NCI-H345 treated with DMSO at 0.1 percent for 48 hours (cell line): Measurements from ENCODE around the gene CHST14.

Experiments used
- DNase-seq: peaks from one replicate; lab custom pipeline; 2025; ENCODE audit not compliant: unreplicated experiment; lab: John Stamatoyannopoulos, UW

The CHST14 gene

DNA sequence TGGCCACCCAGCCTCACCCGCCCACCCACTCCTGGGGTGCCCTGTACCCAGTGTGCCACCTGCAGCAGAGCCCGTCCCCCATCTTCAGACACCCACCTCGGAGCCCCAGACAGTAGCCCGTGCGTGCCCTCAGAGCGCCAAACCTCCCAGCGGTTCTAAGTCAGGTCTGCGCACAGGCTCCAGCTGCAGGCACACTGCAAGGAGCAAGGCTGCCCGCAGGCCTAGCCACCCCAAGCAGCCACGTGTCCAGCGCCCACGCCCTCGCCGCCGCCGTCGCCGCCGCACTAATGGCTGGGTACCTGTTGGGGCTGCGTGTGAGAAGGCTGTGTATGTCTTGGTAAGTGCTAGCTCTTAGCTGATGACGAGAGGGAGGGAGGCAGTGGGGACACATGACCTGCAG lies 8.8 kb upstream of the CHST14 start:
- no peak for DNase-seq

DNA sequence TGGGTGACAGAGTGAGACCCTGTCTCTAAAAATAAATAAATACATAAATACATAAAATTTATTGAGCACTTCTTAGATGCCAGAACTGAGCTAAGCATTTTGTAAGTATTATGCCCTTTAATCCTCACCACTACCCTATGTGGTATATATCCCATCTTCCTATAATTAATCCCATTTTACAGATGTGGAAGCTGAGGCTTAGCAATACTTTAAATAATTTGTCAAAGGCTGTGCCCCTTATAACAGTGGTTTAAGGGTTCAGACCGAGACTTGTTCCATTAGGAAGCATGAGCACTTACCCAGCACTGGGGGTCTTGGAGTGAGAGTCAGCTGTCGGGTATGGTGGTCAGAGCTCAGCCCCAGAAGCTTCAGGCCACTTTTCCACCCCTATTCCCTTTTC lies 7.5 kb upstream of the CHST14 start:
- DNase-seq, result no peak

DNA sequence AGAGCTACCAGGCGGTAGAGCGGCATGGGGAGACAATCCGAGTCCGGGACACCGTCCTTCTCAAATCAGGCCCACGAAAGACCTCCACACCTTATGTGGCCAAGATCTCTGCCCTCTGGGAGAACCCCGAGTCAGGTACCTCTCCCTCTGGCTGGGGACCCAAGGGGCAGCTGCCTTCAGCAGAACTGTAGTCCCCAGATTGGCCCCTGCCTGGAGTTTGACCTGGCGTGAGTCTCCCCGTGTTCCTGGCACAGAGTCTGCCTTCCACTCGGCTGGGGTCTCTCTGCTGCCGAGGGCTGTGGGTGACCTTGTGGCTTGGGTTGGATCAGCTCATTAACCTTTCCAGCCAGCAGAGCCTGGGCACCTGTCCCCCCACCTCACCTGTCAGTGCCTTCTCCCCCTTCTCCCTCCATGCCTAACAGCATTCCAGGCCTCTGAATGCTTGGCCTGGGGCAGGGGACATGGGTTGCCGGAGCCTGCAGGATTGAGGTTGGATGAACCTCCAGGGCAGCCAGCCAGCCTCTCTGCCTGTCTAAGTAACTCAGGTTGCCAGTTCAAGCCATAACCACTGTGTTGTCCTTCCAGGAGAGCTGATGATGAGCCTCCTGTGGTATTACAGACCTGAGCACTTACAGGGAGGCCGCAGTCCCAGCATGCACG lies 6.8 kb upstream of the CHST14 start:
- DNase-seq, result no peak

DNA sequence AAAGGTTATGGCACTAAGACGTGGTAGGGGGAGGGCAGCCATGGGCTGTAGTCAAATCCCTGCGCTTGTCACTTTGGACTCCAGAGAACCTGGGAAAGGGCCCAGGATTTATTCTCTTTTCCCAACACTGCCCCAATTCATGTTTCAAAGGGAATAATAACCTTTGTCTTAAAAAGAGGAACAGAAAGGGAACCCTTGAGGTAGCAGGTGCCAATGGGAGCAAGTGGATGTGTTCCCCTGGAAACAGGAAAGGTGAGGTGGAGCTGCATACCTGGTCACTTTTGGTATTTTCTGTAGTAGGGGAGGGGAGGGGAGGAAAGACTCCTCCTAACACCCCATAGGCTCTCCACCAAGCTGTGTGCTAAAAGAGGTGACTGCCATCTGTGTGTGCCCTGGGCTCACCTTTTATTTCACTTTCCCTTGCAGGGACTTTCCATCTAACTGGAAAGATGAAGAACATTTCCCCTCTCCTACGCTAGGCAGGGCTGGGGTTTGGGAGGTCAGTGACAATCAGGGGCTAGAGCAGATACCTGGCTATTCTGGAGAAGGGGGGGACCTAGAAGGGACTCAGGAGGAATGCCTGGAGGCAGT lies 6.1 kb upstream of the CHST14 start:
- DNase-seq, result no peak

DNA sequence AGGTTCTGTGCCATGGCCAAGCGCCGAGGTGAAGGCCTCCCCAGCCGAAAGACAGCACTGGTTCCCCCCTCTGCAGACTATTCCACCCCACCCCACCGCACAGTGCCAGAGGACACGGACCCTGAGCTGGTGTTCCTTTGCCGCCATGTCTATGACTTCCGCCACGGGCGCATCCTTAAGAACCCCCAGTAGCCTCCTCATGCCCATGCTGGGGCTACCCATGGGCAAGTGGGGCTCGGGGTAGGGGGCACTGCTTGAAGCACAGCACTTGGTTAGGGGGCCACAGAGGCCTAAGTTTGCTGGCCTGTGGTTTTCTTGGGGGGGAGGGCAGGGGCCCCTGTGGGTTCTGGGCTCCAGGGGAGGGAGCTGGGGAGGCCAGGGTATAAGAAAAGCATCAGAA lies 4.8 kb upstream of the CHST14 start:
- DNase-seq, result no peak

DNA sequence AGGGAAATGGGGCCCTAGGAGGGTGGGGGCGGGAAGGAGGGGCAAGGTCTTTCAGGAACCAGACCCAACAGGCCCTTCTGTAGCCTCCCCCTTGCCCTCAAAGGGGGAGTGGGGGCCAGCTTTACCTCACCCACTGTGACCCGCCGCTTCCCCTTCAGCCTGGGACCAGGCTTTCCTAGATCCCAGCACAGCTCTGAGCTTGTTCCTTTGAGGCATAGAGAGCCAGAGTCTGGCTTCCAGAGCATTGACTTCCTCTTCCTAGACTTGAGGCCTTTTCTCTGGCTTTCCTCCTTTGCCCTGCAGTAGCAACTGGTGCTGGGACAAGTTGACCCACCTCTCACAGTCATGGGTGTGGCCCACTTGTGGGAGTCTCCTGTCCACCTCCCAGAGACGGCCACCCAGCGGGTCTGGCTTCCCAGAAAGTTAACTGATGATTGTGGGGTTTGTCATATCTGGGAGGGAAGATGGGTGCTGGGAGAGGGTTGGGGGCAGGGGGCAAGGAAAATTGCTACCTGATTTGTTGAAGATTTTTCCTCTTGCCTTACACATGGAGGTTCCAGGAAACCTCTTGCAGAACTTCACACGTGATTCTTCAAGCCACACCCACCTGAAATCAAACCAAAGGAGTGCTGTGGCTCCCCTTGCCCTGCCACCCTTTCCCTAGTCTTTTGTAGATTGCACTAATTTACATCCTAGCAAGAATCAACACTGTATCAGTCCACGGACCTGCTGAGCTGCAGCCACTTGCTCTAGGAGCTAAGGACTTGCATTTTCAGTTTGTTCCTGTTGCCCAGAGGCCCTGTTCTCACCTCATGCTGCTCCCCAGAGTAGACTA lies 4.1 kb upstream of the CHST14 start:
- no peak for DNase-seq

DNA sequence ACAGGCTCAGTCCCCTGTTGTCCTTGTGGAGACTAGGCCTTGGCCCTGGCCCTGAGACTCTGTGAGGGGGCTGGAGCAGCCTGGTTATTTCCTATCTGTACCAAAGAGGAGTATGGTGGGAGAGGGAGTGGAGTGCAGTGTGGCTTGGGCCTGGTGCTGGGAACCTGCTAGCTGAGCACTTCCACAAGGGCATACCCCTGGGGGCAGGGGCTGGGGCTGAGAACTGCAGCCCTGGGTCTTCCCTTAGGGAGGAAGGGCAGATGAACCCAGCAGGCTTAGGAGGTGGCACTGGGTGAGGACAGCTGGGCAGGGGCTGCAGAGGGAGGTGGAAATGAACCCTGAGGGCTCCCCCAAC lies 3.5 kb upstream of the CHST14 start:
- DNase-seq, result no peak

DNA sequence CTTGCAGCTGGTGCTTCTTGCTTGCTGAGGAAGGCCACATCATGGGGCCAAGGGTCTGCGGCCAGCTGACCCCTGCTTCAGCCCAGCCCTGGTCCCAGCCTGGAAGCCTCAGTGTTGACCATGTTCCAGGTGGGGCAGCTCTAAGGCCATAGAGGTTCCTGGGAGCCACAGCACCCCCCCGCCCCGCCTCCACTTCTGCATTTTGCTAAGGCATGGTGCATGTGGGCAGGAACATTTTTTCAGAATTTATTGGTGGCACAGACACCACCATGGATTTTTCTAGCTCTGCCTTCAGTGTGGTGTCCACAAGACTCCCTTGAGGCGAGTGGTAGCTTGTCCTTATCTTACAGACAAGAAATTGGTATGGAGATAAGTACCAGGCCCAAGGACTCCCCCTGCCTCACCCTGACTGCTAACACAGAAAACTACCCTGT lies 1.9 kb upstream of the CHST14 start:
- DNase-seq, result no peak

DNA sequence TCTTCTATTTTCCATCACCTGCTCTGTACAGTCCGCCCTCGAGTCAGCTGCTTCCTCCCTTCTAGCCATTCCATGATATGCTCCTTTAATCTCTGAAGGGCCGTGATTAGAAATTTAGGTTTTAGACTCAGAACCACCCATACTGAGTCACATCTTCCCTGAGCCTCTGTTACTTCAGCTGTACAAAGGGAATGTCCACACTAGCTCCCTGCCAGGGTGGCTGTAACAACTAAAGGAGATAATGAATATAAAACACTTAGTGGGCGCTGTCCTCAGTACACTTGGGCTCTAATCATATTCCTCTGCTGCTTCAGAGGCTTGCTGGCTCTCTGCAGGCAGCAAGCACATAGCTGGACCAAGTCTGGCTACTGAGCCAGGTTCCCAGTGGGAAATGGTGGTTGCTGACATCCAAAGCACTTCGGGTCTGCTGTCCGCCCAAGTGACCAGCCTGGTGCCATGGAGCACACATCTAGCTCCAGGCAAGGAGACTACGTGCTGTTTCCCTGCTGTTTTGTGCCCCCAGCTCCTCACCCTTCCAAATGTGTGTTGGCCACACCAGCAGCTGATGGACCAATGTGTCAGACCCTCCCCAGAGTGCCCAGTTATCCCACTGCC lies 901 bp upstream of the CHST14 start:
- no peak for DNase-seq

DNA sequence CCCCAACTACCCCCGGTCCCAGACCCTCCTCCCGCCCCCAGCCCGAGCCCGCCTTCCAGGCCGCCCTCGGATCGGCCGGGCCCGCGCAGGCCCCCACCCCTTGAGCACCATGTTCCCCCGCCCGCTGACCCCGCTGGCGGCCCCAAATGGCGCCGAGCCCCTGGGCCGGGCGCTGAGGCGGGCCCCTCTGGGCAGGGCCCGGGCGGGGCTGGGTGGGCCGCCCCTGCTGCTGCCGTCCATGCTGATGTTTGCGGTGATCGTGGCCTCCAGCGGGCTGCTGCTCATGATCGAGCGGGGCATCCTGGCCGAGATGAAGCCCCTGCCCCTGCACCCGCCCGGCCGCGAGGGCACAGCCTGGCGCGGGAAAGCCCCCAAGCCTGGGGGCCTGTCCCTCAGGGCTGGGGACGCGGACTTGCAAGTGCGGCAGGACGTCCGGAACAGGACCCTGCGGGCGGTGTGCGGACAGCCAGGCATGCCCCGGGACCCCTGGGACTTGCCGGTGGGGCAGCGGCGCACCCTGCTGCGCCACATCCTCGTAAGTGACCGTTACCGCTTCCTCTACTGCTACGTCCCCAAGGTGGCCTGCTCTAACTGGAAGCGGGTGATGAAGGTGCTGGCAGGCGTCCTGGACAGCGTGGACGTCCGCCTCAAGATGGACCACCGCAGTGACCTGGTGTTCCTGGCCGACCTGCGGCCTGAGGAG lies 472 bp downstream of the CHST14 start:
- no peak for DNase-seq

DNA sequence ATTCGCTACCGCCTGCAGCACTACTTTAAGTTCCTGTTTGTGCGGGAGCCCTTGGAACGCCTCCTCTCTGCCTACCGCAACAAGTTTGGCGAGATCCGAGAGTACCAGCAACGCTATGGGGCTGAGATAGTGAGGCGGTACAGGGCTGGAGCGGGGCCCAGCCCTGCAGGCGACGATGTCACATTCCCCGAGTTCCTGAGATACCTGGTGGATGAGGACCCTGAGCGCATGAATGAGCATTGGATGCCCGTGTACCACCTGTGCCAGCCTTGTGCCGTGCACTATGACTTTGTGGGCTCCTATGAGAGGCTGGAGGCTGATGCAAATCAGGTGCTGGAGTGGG lies 995 bp downstream of the CHST14 start:
- no peak for DNase-seq

DNA sequence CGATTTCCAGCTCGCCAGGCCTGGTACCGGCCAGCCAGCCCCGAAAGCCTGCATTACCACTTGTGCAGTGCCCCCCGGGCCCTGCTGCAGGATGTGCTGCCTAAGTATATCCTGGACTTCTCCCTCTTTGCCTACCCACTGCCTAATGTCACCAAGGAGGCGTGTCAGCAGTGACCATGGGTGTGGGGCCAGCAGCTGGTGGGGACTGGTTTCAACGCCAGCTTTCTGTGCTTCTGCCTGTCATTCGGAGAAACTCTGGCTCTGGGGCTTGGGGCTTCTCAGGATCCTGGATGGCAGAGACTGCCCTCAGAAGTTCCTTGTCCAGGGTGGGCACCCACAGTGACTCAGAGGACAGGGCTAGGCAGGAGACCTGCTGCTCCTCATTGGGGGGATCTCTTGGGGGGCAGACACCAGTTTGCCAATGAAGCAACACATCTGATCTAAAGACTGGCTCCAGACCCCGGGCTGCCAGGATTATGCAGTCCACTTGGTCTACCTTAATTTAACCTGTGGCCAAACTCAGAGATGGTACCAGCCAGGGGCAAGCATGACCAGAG lies 1.5 kb downstream of the CHST14 start:
- DNase-seq, result no peak

DNA sequence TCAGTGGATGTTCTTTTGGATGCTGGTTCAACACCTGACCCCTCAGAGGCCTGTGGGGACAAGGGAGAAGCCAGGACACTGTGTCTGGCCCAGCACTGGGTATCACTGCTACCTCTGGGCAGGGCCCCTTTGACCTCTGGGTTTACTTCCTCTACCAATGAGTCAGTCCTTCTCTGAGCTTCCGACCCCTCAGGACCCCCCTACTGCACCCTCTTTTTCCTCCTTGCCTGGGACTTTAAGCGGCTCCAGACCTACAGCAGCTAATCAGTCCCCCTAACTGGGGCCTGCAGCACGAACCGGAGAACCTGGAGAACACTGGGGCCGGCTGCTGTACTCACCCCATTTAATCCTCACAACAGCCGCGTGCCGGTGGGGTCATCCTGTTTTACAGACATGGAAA lies 3.8 kb downstream of the CHST14 start:
- DNase-seq, result no peak

DNA sequence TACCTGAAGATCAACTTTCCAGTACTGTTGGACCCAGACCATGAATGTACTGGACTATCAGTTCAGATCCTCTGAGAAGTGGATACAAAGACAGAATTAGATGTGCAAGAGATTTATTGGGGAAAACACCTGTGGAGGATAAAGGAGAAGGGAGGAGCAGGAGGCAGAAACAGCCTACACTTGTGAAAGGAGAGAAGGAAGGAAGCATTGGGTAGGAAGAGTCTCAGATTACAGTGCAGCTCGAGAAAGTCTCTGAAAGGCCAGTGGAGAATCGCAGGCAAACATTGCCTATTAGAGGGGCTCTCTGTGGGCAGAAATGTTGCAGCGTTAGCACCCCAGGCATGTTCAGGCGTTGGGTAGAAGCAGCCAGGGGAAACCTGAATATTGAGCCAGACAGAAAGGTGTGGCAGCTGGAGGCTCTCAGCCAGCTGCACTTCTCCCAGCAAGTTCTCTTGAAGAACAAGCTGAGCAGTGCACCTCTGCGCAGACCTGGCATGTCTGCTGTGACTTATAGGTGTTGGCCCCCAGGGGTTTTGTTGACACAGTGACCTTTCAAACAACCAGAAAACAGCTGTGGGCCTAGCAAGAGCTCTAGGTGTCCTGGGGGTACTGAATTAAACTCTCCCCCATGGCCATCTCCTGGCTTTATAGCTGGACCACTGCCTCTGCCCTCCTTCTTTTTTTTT lies 7.0 kb downstream of the CHST14 start:
- no peak for DNase-seq

DNA sequence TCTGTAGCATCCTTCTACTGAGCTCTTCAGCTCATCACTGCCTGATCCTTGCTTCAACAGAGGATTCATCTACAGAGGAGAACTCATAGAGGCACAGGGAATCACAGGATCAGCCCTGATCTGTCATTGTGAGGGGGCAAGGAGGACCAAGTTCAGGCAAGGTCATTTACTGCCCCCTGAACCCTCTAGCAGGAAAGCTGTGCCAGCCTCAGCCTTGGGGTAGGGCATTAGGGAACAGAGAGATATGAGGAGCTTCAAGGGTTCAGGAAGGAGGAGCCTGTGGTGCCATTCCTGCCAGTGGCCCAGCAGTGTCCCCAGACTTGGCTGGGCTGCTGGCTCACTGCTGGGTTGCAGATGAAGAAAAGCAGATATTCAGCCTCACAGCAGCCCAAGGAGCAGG lies 8.2 kb downstream of the CHST14 start:
- DNase-seq, result no peak

DNA sequence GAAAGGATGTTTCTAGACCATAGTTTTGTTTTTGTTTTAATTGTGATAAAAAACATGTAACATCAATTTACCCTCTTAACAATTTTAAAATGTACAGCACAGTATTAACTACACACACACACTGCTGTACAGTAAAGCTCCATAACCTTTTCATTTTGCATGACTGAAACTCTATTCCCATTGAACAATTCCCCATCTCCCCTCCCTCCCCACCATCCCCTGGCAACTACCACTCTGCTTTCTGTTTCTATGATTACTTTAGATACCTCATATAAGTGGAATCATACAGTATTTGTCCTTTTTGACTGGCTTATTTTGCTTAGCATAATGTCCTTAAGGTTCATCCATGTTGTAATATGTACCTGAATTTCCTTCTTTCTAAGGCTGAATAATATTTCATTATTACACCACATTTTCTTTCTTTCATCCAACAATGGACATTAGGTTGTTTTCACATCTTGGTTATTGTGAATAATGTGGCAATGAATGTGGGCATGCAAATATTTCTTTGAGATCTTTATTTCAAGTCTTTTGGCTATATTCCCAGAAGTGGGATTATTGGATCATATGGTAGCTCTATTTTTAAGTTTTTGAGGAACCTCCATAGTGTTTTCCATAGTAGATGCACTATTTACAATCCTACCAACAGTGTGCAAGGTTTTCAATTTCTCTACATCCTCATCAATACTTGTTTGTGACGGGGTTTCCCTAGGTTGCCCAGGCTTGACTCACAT lies 10.7 kb downstream of the CHST14 start:
- DNase-seq, result no peak

DNA sequence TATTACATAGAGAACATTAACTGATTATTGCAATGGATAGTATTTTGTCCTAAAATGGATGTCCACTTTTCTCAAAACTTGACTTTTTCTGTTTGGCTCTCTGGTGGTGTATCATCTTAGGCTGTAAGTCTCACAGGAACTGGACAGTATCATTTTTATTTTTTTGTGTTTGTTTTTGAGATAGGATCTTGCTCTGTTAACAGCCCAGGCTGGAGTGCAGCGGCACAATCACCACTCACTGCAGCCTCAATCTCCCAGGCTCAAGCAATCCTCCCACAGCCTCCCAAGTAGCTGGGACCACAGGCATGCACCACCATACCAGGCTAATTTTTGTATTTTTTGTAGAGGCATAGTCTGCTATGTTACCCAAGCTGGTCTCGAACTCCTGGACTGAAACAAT lies 13.1 kb downstream of the CHST14 start:
- no peak for DNase-seq

DNA sequence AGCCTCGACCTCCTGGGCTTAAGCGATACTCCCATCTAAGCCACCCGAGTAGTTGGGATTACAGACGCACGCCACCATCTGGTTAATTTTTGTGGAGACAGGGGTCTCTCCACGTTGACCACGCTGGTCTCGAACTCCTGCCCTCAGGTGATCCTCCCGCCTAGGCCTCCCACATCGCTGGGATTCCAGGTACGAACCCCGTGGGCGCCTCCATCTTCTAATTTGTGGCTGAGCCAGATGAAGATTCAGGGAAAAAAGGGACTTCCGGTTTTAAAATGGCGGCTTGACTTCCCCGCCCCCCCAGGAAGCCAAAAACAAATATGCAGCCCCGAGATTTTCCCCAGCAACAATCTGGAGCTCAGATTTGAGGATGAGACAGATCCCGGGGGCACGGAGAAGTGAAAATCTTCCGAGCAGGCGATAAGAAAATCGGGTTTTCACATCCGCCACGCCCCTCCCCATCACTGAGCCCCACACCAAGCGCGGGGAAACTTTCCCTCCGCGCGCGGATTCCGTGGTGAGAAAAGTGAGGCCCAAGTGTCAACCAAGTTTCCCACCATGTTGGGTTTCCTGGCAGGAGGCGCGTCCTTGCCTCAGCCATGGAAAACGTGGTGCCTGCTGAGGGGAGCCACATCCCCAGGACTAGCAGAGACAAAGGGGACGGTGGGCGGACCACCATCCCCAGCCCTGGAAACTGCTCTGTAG lies 15.4 kb downstream of the CHST14 start:
- no peak for DNase-seq
